GM19239 (cell line): Measurements from ENCODE around the gene TAS2R14.
A peak's percentile ranks its signal among the peaks of the same experiment; 100 is the strongest.

Experiments
- DNase-seq: peaks from one replicate; pipeline ENCODE4 v3.0.0; 2011; ENCODE audit warnings: low spot score; ENCODE audit not compliant: insufficient read length
- FAIRE-seq: peaks from 2 replicates; lab custom pipeline; 2011; peaks lifted over from hg19 to GRCh38; lab: Jason Lieb, UNC

The TAS2R14 gene

GRCh38 chr12:10939163-10939562, at the start of gene TAS2R14:
TSS of gene TAS2R14 (minus strand) at chr12:10939263. CDS start at chr12:10939207, 56 bp downstream.
- FAIRE-seq (no peak), DNase-seq (no peak)

GRCh38 chr12:10986812-10987211, 47.7 kb upstream of the TAS2R14 start, which contains the start of gene TAS2R50:
TSS of gene TAS2R50 (minus strand) at chr12:10986912. CDS start at chr12:10986860, 52 bp downstream.
- FAIRE-seq (no peak), DNase-seq (no peak)

GRCh38 chr12:10982244-10982643, 43.2 kb upstream of the TAS2R14 start:
- DNase-seq (no peak), FAIRE-seq (no peak)

GRCh38 chr12:10974965-10975364, 35.9 kb upstream of the TAS2R14 start:
- FAIRE-seq (no peak), DNase-seq (no peak)

GRCh38 chr12:10968765-10969456, 29.8 kb upstream of the TAS2R14 start:
- FAIRE-seq: no peak
- no peak for DNase-seq

GRCh38 chr12:10967409-10967808, 28.3 kb upstream of the TAS2R14 start:
- FAIRE-seq (no peak), DNase-seq (no peak)

- peak; percentile 37 for FAIRE-seq
- DNase-seq: no peak
These were observed 27.3 kb upstream of the TAS2R14 start for GRCh38 chr12:10966314-10966713.

GRCh38 chr12:10965476-10965875, 26.4 kb upstream of the TAS2R14 start:
- DNase-seq (no peak), FAIRE-seq (no peak)

GRCh38 chr12:10960211-10960610, 21.1 kb upstream of the TAS2R14 start:
- DNase-seq: no peak
- peak; percentile 26 for FAIRE-seq

GRCh38 chr12:10959804-10960203, 20.7 kb upstream of the TAS2R14 start:
- DNase-seq (no peak), FAIRE-seq (no peak)

GRCh38 chr12:10957741-10958140, 18.7 kb upstream of the TAS2R14 start:
- DNase-seq (no peak), FAIRE-seq (no peak)

GRCh38 chr12:10956085-10956484, 17.0 kb upstream of the TAS2R14 start:
- DNase-seq: no peak
- FAIRE-seq: no peak

- no peak for FAIRE-seq
These were observed 13.6 kb upstream of the TAS2R14 start for GRCh38 chr12:10952645-10953044.

GRCh38 chr12:10943167-10943566, 4.1 kb upstream of the TAS2R14 start:
- FAIRE-seq: no peak

More at GRCh38 chr12:10952645-10953044, 13.6 kb upstream of the TAS2R14 start:
- no peak for DNase-seq

GRCh38 chr12:10941916-10942607, 3.0 kb upstream of the TAS2R14 start:
- FAIRE-seq (no peak), DNase-seq (no peak)

More at GRCh38 chr12:10943167-10943566, 4.1 kb upstream of the TAS2R14 start:
- DNase-seq: no peak

GRCh38 chr12:10941369-10941768, 2.3 kb upstream of the TAS2R14 start:
- FAIRE-seq: no peak
- DNase-seq: no peak

- FAIRE-seq (no peak), DNase-seq (no peak)
These were observed 1.3 kb upstream of the TAS2R14 start for GRCh38 chr12:10940389-10940788.

- DNase-seq: no peak
- FAIRE-seq: peak; percentile 60
These were observed 2.6 kb downstream of the TAS2R14 start for GRCh38 chr12:10936506-10936905.

- FAIRE-seq: no peak
- DNase-seq: no peak
These were observed 10.2 kb downstream of the TAS2R14 start, which contains the start of gene PRH2 for GRCh38 chr12:10928746-10929286. TSS of gene PRH2 (plus strand) at chr12:10929236. CDS start at chr12:10929274, 38 bp downstream.

GRCh38 chr12:10926269-10926668, 12.8 kb downstream of the TAS2R14 start:
- no peak for DNase-seq
- no peak for FAIRE-seq

GRCh38 chr12:10919809-10920208, 19.3 kb downstream of the TAS2R14 start:
- no peak for DNase-seq
- FAIRE-seq: no peak
